Neutrophil (primary cell): ENCODE data around the gene RTN4.
"Not testable (repeated sequence)": the region's sequence is repeated elsewhere in the genome, so short reads cannot be mapped to it uniquely, and the experiment has no call there.

Source experiments
- H3K27ac ChIP-seq: fragments of 200-600 bp; sonication (generic); 2 replicates; pipeline ENCODE4 v1.5.1; 2016; ENCODE audit warnings: mild to moderate bottlenecking, moderate library complexity
- H3K27me3 ChIP-seq: fragments of 200-600 bp; sonication (generic); 2 replicates; pipeline ENCODE4 v1.6.0; 2016; ENCODE audit warnings: mild to moderate bottlenecking
- H3K36me3 ChIP-seq: fragments of 200-600 bp; sonication (generic); 2 replicates; pipeline ENCODE4 v1.5.1; 2017
- H3K4me1 ChIP-seq, 2 experiments: fragments of 200-600 bp in 1 of 2; sonication (generic) in 1 of 2; 1 replicate in 1 of 2; 2 replicates in 1 of 2; pipeline versions ENCODE4 v1.5.1 to v1.6.1; 2013 to 2016; ENCODE audit warnings: low read depth in 1 of 2, low read length in 1 of 2, mild to moderate bottlenecking in 1 of 2, moderate library complexity in 1 of 2; ENCODE audit not compliant: control insufficient read depth in 1 of 2, insufficient read depth in 1 of 2
- H3K4me3 ChIP-seq, 2 experiments: fragments of 200-600 bp in 1 of 2; sonication (generic) in 1 of 2; 1 replicate in 1 of 2; 2 replicates in 1 of 2; pipeline ENCODE4 v1.5.1; 2013 to 2016; ENCODE audit warnings: low read depth in 1 of 2, low read length in 1 of 2, mild to moderate bottlenecking in 1 of 2, moderate library complexity in 1 of 2
- H3K9me3 ChIP-seq: fragments of 200-600 bp; sonication (generic); 2 replicates; pipeline ENCODE4 v1.5.1; 2016
- CTCF ChIP-seq: fragments of 200-600 bp; sonication (generic); IDR thresholded peaks from 2 replicates; pipeline ENCODE4 v1.5.1; 2016; ENCODE audit warnings: antibody characterized with exemption

Gene RTN4

GRCh38 chr2:54995553-54995952, 54.7 kb downstream of the RTN4 start:
- no peak for TF ChIP-seq CTCF
- Histone ChIP-seq H3K36me3 (no peaks in the 10 kb centered on the region), H3K27me3 (no peaks in the 10 kb centered on the region), H3K9me3 (no peaks in the 10 kb centered on the region), H3K4me3 (no peak overlapping the region), H3K4me1 (peaks cover 17 to 29% of the 10 kb centered on the region in 2 experiments), H3K27ac (no peak overlapping the region)

- peaks cover 15% of the 10 kb centered on the region for H3K36me3 ChIP-seq
- H3K9me3 ChIP-seq, H3K4me3 ChIP-seq, H3K27ac ChIP-seq, H3K4me1 ChIP-seq, H3K27me3 ChIP-seq: not testable (repeated sequence)
Measured at GRCh38 chr2:54990694-54991093, 59.6 kb downstream of the RTN4 start.

- no peak for TF ChIP-seq CTCF
- Histone ChIP-seq H3K36me3 (peaks cover 15% of the 10 kb centered on the region), H3K27me3 (no peaks in the 10 kb centered on the region), H3K4me3 (no peak overlapping the region), H3K4me1 (no peaks in the 10 kb centered on the region), H3K27ac (no peak overlapping the region), H3K9me3 (no peaks in the 10 kb centered on the region)
Measured at GRCh38 chr2:54988612-54989011, 61.6 kb downstream of the RTN4 start.

- H3K27ac ChIP-seq, result no peak overlapping the region
- no peak overlapping the region for H3K4me3 ChIP-seq
- no peaks in the 10 kb centered on the region for H3K27me3 ChIP-seq
- no peaks in the 10 kb centered on the region for H3K9me3 ChIP-seq
- TF ChIP-seq CTCF, result no peak
- peaks cover 0 to 3% of the 10 kb centered on the region in 2 experiments for H3K4me1 ChIP-seq
- peaks cover 22% of the 10 kb centered on the region for H3K36me3 ChIP-seq
Measured at GRCh38 chr2:54986264-54986663, 64.0 kb downstream of the RTN4 start.

GRCh38 chr2:54984476-54984875, 65.8 kb downstream of the RTN4 start:
- Histone ChIP-seq H3K36me3 (peaks cover 27% of the 10 kb centered on the region), H3K4me3 (no peak overlapping the region), H3K4me1 (peaks cover 0 to 4% of the 10 kb centered on the region in 2 experiments), H3K9me3 (no peaks in the 10 kb centered on the region), H3K27me3 (no peaks in the 10 kb centered on the region), H3K27ac (no peak overlapping the region)
- no peak for TF ChIP-seq CTCF

- H3K27ac ChIP-seq, result peak overlapping the region; percentile 21
Measured at GRCh38 chr2:54983345-54984220, 66.7 kb downstream of the RTN4 start.

More at GRCh38 chr2:54983345-54984220, 66.7 kb downstream of the RTN4 start:
- H3K4me1 ChIP-seq, result peaks cover 0 to 4% of the 10 kb centered on the region in 2 experiments
- no peak overlapping the region for H3K4me3 ChIP-seq
- peaks cover 27% of the 10 kb centered on the region for H3K36me3 ChIP-seq
- no peaks in the 10 kb centered on the region for H3K9me3 ChIP-seq
- TF ChIP-seq CTCF, result no peak
- H3K27me3 ChIP-seq, result no peaks in the 10 kb centered on the region
